SW 1271 (cell line): ENCODE measurements around the gene TMPRSS2.

Source experiments
- DNase-seq, 2 experiments: peaks; one replicate each; lab custom pipeline; 2025; lab: John Stamatoyannopoulos, UW

Gene TMPRSS2

DNA sequence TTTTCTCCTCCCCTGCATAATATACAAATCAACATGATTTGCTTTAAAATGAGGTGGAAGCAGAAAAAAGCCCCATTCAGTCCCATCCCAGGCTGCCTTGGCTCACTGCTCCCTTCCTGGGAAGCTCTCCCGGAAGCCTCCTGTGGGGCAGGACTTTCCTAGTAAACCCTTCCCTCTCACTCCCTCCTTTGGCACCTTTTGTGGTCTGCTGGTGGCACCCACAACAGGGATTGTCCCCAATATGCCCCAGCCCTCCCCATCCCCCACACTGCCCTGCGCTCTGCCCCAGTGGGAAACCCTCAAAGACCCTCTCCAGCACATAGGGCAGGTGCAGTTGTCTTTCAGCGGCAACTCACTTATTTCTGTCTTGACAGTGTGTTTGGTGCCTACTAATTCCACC, 1.8 kb upstream of the TMPRSS2 start:
- no peak for DNase-seq

GRCh38 chr21:41509145-41509496, 1.2 kb upstream of the TMPRSS2 start:
- DNase-seq: no peak

GRCh38 chr21:41508415-41509144, 622 bp upstream of the TMPRSS2 start:
- no peak for DNase-seq

DNA sequence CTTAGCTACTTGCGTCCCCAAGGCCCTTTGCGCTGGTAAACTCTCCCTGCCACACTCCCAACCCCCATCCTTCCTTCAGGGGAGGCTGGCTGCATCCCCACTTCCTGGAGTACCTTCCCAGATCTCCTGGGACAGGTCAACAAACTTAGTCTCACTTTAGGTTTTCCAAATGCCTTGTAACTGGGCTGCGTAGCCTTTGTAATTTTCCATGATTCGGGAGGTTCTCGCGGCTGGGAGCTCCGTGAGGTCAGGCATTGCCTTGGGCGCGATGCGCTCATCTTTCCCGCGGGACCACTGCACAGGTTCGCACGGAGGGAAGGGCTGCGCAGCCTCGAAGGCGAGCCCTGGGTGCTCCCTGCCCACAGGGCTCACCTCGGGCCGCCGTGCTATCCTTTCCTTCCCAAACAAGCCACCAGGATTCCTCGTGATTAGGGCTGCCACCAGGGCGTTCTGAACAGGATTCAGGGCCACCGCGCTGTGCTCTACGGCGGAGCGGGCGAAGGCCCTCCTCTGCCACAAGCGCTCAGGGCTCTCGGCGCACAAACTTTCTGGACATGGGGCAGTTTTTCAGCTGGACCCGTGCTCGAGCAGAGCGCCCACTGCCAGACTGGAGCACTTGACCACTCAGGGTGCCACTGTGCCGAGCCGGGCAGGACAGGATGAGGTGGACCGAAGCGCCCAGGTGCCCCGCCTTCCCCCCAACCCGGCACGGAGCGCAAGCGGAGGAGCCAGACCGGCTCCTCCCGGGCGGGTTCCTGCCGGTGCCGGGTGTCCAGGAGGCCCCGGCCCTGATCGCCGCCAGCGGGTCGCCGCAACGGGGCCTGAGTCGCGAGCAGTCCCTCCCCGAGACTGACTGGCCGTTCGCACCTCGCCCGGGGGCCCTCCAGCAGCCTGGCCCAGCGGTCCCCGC, 1.1 kb downstream of the TMPRSS2 start:
- DNase-seq: no peak

GRCh38 chr21:41506005-41506594, 1.9 kb downstream of the TMPRSS2 start:
- DNase-seq: no peak

DNA sequence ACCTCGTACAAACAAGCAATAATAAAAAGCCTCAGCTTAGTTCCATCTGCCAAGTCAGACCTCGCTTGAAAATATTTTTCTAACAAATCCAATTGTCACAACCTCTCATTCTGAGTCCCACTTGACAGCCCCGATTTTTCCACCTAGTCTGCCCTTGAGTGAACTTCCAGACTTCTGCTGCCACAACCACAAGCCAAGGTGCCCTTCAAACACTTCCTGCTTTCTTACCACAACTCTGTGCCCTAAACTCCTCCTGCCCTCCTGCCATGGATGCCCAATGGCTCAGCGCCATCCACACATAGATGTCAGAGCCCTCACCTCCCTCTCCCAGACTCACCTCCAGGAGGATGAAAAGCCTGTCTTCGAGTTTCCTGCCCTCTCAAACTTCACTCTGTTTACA, 3.9 kb downstream of the TMPRSS2 start:
- no peak for DNase-seq

DNA sequence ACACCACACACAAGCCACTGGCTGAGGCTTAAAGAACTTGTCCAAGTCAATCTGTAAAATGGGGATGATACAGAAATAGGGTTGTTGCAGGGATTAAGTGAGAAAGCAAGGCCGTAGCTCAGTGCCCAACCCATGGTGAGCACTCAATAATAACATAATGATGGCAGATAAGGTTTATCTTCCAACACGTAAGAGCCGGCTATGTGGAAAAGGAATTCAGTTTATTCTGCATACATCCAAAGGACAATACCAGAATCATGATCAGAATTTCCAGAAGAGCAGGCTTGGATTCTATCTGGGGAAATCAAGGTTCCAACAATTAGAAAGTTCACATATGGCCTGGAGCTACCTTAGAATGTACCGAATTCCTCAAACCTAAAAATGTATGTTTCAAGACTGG, 4.6 kb downstream of the TMPRSS2 start:
- no peak for DNase-seq

DNA sequence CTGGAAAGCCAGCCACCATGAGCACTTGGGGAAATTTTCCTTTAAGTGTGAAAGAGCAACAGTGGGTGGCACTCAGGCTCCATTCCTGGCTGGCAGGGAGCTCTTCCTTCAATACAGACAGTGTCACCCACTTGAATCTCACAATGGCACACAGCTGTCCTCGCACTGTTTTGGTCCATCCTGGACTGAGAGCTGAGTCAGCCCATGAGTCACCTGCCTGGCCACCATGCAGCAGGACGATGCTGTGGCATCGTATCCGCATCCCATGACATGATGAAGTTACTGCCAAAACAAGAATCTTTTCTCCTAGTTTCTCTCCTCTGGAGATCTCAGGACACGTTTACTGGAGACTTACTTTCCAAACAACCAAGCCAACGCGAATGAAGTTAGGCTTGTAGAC, 6.0 kb downstream of the TMPRSS2 start:
- no peak for DNase-seq

GRCh38 chr21:41500931-41501381, 7.0 kb downstream of the TMPRSS2 start:
- DNase-seq: no peak

- no peak for DNase-seq
Observed at GRCh38 chr21:41500363-41500762, 7.6 kb downstream of the TMPRSS2 start.

- DNase-seq: no peak
Observed at GRCh38 chr21:41499920-41500319, 8.0 kb downstream of the TMPRSS2 start.

DNA sequence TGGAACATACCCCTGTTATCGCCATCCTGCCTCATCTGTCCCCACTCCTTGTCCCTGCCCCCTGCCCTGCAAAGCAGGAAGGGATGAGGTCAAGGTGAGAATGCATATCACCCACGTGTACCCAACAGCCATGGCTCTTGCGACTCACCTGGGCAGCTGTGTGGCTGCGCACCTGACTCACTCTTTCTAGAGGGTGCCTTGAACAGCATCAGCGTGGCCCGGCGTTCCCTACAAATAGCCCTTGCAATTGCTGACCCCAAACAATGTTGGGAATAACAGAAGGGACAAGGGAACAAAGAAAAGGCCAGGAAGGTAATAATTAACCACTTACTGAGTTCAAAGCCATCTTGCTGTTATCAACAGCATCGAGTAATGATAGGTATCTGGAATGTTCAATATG, 10.2 kb downstream of the TMPRSS2 start:
- no peak for DNase-seq

- DNase-seq: no peak
Observed at GRCh38 chr21:41497008-41497407, 10.9 kb downstream of the TMPRSS2 start.

DNA sequence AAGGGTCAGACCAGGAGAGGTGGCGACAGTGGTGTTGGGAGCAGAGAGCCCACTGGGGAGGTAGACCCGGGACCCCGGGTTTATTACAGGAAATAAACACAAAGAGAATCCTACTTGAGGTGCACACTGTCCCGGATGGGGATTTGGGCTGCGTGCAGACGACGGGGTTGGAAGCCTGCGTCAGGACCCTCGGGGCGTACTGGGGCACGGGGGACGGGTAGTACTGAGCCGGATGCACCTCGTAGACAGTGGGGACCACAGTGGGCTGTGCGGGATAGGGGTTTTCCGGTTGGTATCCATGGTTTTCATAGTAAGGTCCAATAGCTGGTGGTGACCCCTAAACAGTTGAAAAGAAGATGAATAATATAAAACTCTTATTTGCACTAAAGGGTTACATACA, 13.7 kb downstream of the TMPRSS2 start:
- DNase-seq: no peak

GRCh38 chr21:41491412-41491811, 16.5 kb downstream of the TMPRSS2 start:
- DNase-seq: no peak

DNA sequence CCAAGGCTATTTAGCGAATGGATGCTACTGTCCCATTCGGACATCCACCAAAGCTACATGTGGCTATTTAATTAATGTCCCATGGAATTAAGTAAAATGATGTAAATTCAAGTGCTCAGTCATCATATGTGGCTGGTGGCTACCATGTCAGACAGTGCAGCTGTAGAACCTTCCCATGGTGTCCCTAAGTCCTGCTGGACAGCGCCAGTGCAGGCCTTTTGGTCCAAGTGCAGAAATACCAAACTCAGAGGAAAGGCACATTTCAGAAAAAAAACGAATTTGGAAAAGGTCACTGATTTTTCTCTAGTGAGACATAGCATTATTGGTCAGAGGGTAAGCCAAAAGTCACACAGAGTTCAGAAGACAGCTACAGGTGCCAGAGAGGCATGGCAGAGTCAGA, 17.6 kb downstream of the TMPRSS2 start:
- no peak for DNase-seq

DNA sequence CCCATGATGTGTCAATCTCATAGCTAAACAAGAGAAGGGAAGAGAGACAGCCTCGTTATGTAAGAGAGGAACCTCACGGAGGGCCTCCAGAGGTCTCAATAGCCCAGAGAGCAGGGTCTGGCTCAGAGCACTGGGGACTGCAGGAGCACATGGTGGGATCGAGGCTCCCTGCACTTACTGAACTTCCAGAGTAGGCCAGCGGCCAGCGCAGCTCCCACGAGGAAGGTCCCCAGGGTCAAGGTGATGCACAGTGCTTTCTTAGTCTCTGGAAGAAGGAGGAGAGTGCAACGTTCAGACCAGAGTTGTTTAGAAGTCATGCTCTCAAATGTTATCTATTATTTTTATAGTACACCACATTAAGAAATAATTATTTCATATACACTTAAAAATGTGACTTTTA, 18.6 kb downstream of the TMPRSS2 start:
- no peak for DNase-seq

GRCh38 chr21:41488080-41488479, 19.9 kb downstream of the TMPRSS2 start:
- no peak for DNase-seq

DNA sequence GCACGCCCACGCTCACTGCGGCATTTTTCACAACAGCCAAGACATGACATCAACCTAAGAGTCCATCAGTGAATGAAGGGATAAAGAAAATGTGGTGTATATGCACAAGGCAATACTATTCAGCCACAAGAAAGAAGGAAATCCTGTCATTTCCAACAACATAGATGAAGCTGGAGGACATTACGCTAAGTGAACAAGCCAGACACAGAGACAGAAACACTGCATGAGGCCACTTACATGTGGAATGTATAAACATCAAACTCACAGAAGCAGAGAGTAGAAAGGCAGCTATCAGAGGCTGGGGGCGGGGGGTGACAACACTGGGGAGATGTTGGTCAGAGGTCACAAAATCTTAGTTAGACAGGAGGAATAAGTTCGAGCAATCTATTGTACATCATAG, 20.9 kb downstream of the TMPRSS2 start:
- no peak for DNase-seq

DNA sequence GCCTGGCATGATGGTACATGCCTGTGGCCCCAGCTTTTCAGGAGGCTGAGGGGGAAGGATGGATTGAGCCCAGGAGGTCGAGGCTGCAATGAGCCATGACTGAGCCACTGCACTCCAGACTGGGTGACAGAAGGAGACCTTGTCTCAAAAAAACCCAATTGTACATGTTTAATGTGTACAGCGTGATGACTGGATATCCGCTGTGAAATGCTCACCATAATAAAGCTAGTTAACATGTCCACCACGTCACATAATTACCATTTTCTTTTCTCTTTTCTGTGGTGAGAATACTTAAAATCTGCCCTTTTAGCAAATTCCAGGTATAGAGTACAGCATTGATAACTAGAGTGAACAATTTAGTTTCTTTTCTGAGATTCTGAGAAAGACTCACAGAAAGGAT, 24.0 kb downstream of the TMPRSS2 start:
- DNase-seq: no peak

DNA sequence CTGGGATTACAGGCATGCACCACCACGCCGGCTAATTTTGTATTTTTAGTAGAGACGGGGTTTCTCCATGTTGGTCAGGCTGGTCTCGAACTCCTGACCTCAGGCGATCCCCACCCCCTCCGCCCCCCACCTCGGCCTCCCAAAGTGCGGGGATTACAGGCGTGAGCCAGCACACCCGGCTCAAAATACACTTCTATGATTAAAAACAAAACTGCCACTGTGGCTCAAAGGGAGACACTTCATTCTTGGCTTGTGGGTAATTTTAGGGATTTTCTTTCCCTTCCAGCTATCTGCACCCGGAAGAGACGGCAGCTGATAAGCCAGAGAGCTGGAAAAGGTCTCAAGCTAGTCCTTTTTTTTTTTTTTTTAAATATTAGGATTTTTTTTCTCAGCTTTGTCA, 24.5 kb downstream of the TMPRSS2 start:
- no peak for DNase-seq

DNA sequence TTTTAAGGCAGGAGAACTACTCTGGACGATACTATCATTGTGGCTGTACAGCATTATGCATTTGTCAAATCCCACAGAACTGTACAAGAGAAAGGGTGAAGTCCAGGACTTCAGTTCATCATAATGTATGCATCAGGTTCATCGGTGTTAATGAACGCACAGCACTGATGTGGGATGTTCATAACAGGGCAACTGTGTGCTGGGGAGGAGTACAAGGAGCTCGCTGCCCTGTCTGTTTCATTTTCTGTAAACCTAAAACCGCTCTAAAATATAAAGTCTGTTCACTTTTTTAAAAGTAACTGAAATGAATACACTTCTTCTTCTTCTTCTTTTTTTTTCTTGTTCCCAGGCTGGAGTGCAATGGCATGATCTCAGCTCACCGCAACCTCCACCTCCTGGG, 25.0 kb downstream of the TMPRSS2 start:
- no peak for DNase-seq

DNA sequence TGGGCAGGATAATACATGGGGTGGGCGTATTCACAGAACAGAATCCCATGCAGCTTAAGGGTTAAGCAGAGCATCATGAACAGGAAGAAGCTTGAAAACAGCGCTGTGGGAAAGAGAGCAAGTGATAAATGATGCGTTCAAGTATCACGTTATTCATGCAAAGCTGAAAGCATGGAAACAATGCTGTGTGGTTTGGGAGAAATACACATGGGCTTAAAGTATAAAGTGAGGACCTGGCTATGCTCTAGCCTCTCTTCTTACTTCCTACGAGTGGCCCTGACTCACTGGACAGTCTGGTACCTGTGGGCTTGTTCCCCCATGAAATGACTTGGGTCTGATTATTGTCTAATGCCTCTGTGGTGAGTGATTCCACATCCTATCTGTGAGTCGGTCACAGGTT, 25.7 kb downstream of the TMPRSS2 start:
- no peak for DNase-seq
